ENCODE results near the gene ID2. TPM values are rescaled to one million over a fixed set of nuclear protein-coding genes. Genes with fewer than 3 reads are reported as not detected.
"Not testable (repeated sequence)": the region's sequence is repeated elsewhere in the genome, so short reads cannot be mapped to it uniquely, and the experiment has no call there.

Gene ID2
- total RNA-seq, 4 donors from 2014 or later, result 143 to 391 (median 188) TPM

DNA sequence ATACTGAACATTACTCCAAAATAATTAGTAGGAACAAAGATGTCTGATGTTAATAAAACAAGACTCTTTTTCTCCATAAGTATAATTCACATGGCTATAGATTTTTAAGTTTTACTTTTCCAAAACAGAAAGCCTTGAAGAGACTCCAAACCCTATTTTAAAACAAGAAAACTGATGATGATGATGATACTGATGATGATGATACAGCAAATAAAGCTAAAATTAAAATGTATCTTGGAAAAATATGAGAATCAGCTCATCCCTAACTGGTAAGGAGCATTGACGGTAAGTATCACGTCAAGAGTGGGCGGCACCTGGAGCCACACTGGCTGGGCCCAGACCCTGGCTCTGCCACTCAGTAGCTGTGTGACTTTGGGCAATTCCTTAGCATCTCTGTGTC lies 39.6 kb downstream of the ID2 start:
- H3K27me3 ChIP-seq, result no peaks in the 10 kb centered on the region
- DNase-seq, result no peak
- no peak overlapping the region for H3K27ac ChIP-seq
- no peaks in the 10 kb centered on the region for H3K4me1 ChIP-seq
- no peak for TF ChIP-seq POLR2A (IDR thresholded peaks at IDR 0.05)
- TF ChIP-seq, protein P1, sequence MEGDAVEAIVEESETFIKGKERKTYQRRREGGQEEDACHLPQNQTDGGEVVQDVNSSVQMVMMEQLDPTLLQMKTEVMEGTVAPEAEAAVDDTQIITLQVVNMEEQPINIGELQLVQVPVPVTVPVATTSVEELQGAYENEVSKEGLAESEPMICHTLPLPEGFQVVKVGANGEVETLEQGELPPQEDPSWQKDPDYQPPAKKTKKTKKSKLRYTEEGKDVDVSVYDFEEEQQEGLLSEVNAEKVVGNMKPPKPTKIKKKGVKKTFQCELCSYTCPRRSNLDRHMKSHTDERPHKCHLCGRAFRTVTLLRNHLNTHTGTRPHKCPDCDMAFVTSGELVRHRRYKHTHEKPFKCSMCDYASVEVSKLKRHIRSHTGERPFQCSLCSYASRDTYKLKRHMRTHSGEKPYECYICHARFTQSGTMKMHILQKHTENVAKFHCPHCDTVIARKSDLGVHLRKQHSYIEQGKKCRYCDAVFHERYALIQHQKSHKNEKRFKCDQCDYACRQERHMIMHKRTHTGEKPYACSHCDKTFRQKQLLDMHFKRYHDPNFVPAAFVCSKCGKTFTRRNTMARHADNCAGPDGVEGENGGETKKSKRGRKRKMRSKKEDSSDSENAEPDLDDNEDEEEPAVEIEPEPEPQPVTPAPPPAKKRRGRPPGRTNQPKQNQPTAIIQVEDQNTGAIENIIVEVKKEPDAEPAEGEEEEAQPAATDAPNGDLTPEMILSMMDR (IDR thresholded peaks at IDR 0.05), result no peak
- no peak overlapping the region for H3K4me3 ChIP-seq
- H3K36me3 ChIP-seq, result peaks cover 0 to 5% (median 0%) of the 10 kb centered on the region in 3 donors
- no peaks in the 10 kb centered on the region for H3K9me3 ChIP-seq

DNA sequence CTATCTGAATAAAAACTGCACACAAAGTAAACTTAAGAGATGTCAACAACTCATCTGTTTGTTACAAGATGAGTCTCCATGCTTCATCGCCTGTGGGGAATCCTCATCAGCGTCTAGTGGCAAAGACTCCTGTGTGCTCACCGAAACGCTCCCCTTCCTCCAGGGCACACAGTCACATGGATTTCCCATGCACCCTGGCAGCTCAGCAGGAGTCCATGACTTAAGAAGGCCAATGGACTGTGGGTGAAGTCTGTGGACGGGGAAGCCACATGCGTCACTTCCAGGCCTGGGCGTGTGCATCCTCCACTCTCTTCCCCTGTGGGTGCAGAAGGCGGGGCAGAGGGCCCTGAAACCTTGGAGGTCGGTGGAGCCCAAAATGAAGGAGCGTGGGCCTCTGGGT lies 41.1 kb downstream of the ID2 start:
- H3K9me3 ChIP-seq, result no peaks in the 10 kb centered on the region
- no peak for DNase-seq
- no peak overlapping the region for H3K27ac ChIP-seq
- TF ChIP-seq, protein P1 (IDR thresholded peaks at IDR 0.05), result no peak
- no peak for TF ChIP-seq POLR2A (IDR thresholded peaks at IDR 0.05)
- H3K4me1 ChIP-seq, result no peaks in the 10 kb centered on the region
- H3K36me3 ChIP-seq, result peaks cover 0 to 5% (median 0%) of the 10 kb centered on the region in 3 donors
- H3K27me3 ChIP-seq, result no peaks in the 10 kb centered on the region
- no peak overlapping the region for H3K4me3 ChIP-seq

DNA sequence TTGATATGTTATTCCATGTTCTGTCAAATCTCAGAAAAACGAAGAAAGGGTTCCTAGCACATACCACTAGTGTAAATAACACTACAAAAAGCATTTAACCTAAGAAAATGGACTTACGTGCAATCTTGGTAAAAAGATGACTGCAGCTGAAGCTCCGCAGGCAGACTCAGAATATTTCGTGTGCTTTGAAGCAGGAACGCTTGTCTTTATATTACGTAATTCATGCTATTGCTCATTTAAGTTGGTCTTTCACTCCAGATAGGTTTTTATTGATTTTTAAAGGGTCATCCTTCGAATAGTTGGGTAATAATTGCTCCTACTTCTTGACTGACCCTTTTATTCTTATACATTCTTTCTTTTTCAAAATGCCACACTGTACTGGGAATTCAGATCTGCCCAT lies 44.0 kb downstream of the ID2 start:
- H3K4me3 ChIP-seq, result no peak overlapping the region
- H3K27ac ChIP-seq, result no peak overlapping the region
- H3K36me3 ChIP-seq, result peaks cover 0 to 31% (median 0%) of the 10 kb centered on the region in 3 donors
- TF ChIP-seq, protein P1 (IDR thresholded peaks at IDR 0.05), result no peak
- TF ChIP-seq POLR2A (IDR thresholded peaks at IDR 0.05), result no peak
- no peaks in the 10 kb centered on the region for H3K4me1 ChIP-seq
- DNase-seq, result no peak
- H3K9me3 ChIP-seq, result no peaks in the 10 kb centered on the region
- no peaks in the 10 kb centered on the region for H3K27me3 ChIP-seq

DNA sequence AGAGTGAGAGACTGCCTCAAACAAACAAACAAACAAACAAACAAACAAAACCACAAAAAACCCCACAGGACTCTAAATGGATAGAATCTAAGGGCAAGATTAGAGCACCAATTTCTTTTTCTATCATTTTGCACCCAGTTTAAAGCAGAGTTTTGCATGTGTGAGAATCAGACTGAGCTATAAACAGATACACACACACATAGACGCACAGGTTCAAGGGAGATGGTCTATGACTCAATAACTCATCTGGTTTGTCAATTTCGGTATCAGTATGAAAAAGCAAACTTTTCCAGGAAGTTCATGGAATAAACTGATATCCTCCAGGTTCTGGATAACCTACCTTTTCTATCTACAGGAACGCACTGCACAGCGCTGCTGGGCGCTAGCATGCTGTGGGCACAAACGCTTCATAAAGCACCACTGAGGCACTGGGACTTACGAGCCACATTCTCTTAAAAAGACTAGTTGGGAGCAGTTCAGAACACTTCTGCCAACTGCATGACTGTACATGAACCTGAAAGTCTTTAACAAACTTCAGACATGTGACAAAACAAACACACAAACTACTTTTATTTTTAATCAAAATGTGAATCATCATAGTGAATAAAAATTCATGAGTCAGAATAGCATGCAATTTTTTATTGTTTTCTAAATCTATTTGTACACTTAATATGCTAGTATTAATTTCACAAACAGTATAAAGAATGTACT lies 46.6 kb downstream of the ID2 start:
- no peaks in the 10 kb centered on the region for H3K27me3 ChIP-seq
- no peak for DNase-seq
- no peak overlapping the region for H3K4me3 ChIP-seq
- TF ChIP-seq POLR2A (IDR thresholded peaks at IDR 0.05), result no peak
- TF ChIP-seq, protein P1 (IDR thresholded peaks at IDR 0.05), result no peak
- no peaks in the 10 kb centered on the region for H3K9me3 ChIP-seq
- H3K27ac ChIP-seq, result no peak overlapping the region
- no peaks in the 10 kb centered on the region for H3K4me1 ChIP-seq
- H3K36me3 ChIP-seq, result peaks cover 0 to 57% (median 0%) of the 10 kb centered on the region in 3 donors

DNA sequence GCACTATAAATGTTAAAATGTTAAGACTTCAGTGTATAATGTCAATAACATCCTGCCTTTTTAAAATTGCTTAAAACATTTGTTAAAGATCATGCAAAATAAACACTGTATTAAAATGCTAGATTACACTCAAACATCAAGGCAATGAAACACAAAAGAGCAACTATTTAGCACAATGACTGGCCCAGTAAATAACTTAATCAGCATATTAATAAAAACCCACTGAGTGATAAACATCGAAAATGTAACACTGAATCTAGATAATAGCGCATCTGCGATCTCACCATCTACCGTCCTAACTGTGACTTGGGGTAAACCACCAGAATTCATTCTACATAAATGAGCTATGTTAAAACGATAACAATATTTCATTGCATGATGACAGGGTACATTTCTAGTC lies 47.2 kb downstream of the ID2 start:
- H3K4me3 ChIP-seq, H3K4me1 ChIP-seq, H3K27me3 ChIP-seq, H3K27ac ChIP-seq, DNase-seq, H3K9me3 ChIP-seq: not testable (repeated sequence)
- peaks cover 0 to 64% (median 0%) of the 10 kb centered on the region in 3 donors for H3K36me3 ChIP-seq

DNA sequence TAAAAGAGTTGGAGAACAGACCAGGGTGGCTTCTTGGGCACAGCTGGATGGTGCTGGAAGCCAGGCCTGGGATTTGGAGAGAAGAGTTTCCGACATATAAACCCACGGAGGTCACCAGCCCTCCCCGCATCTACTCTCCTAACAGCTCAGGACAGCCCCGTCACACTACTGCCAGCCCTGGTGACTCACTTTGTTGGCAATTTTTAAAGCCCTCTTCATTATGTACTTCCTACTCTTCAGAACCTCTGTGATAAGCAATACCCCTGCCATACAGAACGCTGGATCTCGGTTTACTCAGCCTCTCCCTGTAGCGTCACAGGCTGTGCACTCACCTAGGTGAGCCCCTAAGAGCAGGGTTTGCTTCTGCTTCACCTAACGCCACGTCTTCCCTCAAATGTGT lies 48.1 kb downstream of the ID2 start:
- Histone ChIP-seq H3K27me3 (no peaks in the 10 kb centered on the region), H3K36me3 (peaks cover 0 to 69% (median 0%) of the 10 kb centered on the region in 3 donors), H3K27ac (no peak overlapping the region), H3K4me3 (no peak overlapping the region), H3K9me3 (no peaks in the 10 kb centered on the region), H3K4me1 (no peaks in the 10 kb centered on the region)
- no peak for DNase-seq
- TF ChIP-seq, protein P1 (IDR thresholded peaks at IDR 0.05), result no peak
- TF ChIP-seq POLR2A (IDR thresholded peaks at IDR 0.05), result no peak
